Measurements from ENCODE around the gene MYO1E. TPM values are rescaled to one million over a fixed set of nuclear protein-coding genes. Genes with fewer than 3 reads are reported as not detected.

MYO1E gene
- total RNA-seq, 2 experiments from 2014 or later, result 73.9 to 79.1 TPM

- POLR2A ChIA-PET, result interaction anchor here (0.6 to 0.7 kb wide), 2 partner anchors 38 to 166 kb away, joined by 3 to 5 read pairs; no protein-coding TSS in a partner anchor
- peak; percentile 50 for ATAC-seq (ENCODE audit: low read depth)
- Mint-ChIP-seq H3K9me3 (peaks cover 8% of the 10 kb centered on the region), H3K36me3 (peaks cover 19% of the 10 kb centered on the region), H3K27me3 (peaks cover 6% of the 10 kb centered on the region), H3K27ac (no peak overlapping the region), H3K4me3 (peak overlapping the region; percentile 45), H3K4me1 (peaks cover 29% of the 10 kb centered on the region)
- no peak for DNase-seq
Measured at GRCh38 chr15:59315914-59316451, 56.7 kb downstream of the MYO1E start.

GRCh38 chr15:59313641-59314332, 58.9 kb downstream of the MYO1E start:
- peaks cover 7% of the 10 kb centered on the region for H3K9me3 Mint-ChIP-seq
- DNase-seq (no peak), ATAC-seq (ENCODE audit: low read depth) (no peak)
- H3K27ac Mint-ChIP-seq, result no peak overlapping the region
- H3K4me3 Mint-ChIP-seq, result no peak overlapping the region
- H3K36me3 Mint-ChIP-seq, result peaks cover 10% of the 10 kb centered on the region
- peaks cover 6% of the 10 kb centered on the region for H3K27me3 Mint-ChIP-seq
- POLR2A ChIA-PET, result no interaction called here
- peaks cover 28% of the 10 kb centered on the region for H3K4me1 Mint-ChIP-seq

- H3K36me3 Mint-ChIP-seq, result peaks cover 5% of the 10 kb centered on the region
- H3K9me3 Mint-ChIP-seq, result peaks cover 3% of the 10 kb centered on the region
- H3K4me3 Mint-ChIP-seq, result no peak overlapping the region
- peaks cover 3% of the 10 kb centered on the region for H3K27me3 Mint-ChIP-seq
- no peak overlapping the region for H3K27ac Mint-ChIP-seq
- ATAC-seq (ENCODE audit: low read depth), result no peak
- DNase-seq, result no peak
- peaks cover 24% of the 10 kb centered on the region for H3K4me1 Mint-ChIP-seq
- POLR2A ChIA-PET, result no interaction called here
Measured at GRCh38 chr15:59312205-59312604, 60.5 kb downstream of the MYO1E start.

GRCh38 chr15:59311195-59311594, 61.5 kb downstream of the MYO1E start:
- no peak overlapping the region for H3K27ac Mint-ChIP-seq
- ATAC-seq (ENCODE audit: low read depth) (no peak), DNase-seq (no peak)
- POLR2A ChIA-PET, result no interaction called here
- H3K4me3 Mint-ChIP-seq, result no peak overlapping the region
- peaks cover 2% of the 10 kb centered on the region for H3K36me3 Mint-ChIP-seq
- no peaks in the 10 kb centered on the region for H3K9me3 Mint-ChIP-seq
- no peaks in the 10 kb centered on the region for H3K27me3 Mint-ChIP-seq
- H3K4me1 Mint-ChIP-seq, result peaks cover 17% of the 10 kb centered on the region

- H3K4me3 Mint-ChIP-seq, result no peak overlapping the region
- no peak for ATAC-seq (ENCODE audit: low read depth)
- no peaks in the 10 kb centered on the region for H3K27me3 Mint-ChIP-seq
- no peak overlapping the region for H3K27ac Mint-ChIP-seq
- peaks cover 13% of the 10 kb centered on the region for H3K4me1 Mint-ChIP-seq
- peaks cover 2% of the 10 kb centered on the region for H3K36me3 Mint-ChIP-seq
- POLR2A ChIA-PET, result no interaction called here
- DNase-seq, result no peak
- H3K9me3 Mint-ChIP-seq, result no peaks in the 10 kb centered on the region
Measured at GRCh38 chr15:59309405-59309804, 63.3 kb downstream of the MYO1E start.

GRCh38 chr15:59307165-59307537, 65.5 kb downstream of the MYO1E start:
- Mint-ChIP-seq H3K4me3 (no peak overlapping the region), H3K4me1 (peaks cover 15% of the 10 kb centered on the region), H3K36me3 (peaks cover 4% of the 10 kb centered on the region), H3K27ac (no peak overlapping the region), H3K27me3 (no peaks in the 10 kb centered on the region), H3K9me3 (no peaks in the 10 kb centered on the region)
- POLR2A ChIA-PET, result no interaction called here
- DNase-seq (no peak), ATAC-seq (ENCODE audit: low read depth) (no peak)

GRCh38 chr15:59306520-59307164, 66.0 kb downstream of the MYO1E start:
- H3K27me3 Mint-ChIP-seq, result no peaks in the 10 kb centered on the region
- ATAC-seq (ENCODE audit: low read depth) (no peak), DNase-seq (no peak)
- no peak overlapping the region for H3K27ac Mint-ChIP-seq
- peaks cover 4% of the 10 kb centered on the region for H3K36me3 Mint-ChIP-seq
- H3K9me3 Mint-ChIP-seq, result no peaks in the 10 kb centered on the region
- no peak overlapping the region for H3K4me3 Mint-ChIP-seq
- POLR2A ChIA-PET, result no interaction called here
- H3K4me1 Mint-ChIP-seq, result peaks cover 15% of the 10 kb centered on the region

GRCh38 chr15:59304807-59305206, 67.9 kb downstream of the MYO1E start:
- no peak for DNase-seq
- peaks cover 6% of the 10 kb centered on the region for H3K36me3 Mint-ChIP-seq
- POLR2A ChIA-PET, result no interaction called here
- no peaks in the 10 kb centered on the region for H3K9me3 Mint-ChIP-seq
- H3K27ac Mint-ChIP-seq, result no peak overlapping the region
- H3K27me3 Mint-ChIP-seq, result no peaks in the 10 kb centered on the region
- peaks cover 26% of the 10 kb centered on the region for H3K4me1 Mint-ChIP-seq
- H3K4me3 Mint-ChIP-seq, result no peak overlapping the region
- no peak for ATAC-seq (ENCODE audit: low read depth)

GRCh38 chr15:59304034-59304795, 68.5 kb downstream of the MYO1E start:
- ATAC-seq (ENCODE audit: low read depth), result no peak
- H3K36me3 Mint-ChIP-seq, result peaks cover 6% of the 10 kb centered on the region
- POLR2A ChIA-PET, result no interaction called here

GRCh38 chr15:59303633-59304032, 69.0 kb downstream of the MYO1E start:
- Mint-ChIP-seq H3K27ac (no peak overlapping the region), H3K27me3 (no peaks in the 10 kb centered on the region), H3K4me3 (no peak overlapping the region), H3K4me1 (peaks cover 36% of the 10 kb centered on the region), H3K9me3 (no peaks in the 10 kb centered on the region), H3K36me3 (peaks cover 6% of the 10 kb centered on the region)
- DNase-seq, result no peak
- POLR2A ChIA-PET, result interaction anchor here (0.6 kb wide), 1 partner anchor 34 kb away, joined by 3 read pairs; no protein-coding TSS in a partner anchor
- no peak for ATAC-seq (ENCODE audit: low read depth)

More at GRCh38 chr15:59304034-59304795, 68.5 kb downstream of the MYO1E start:
- H3K27me3 Mint-ChIP-seq, result no peaks in the 10 kb centered on the region
- peaks cover 32% of the 10 kb centered on the region for H3K4me1 Mint-ChIP-seq
- H3K4me3 Mint-ChIP-seq, result no peak overlapping the region
- H3K27ac Mint-ChIP-seq, result no peak overlapping the region
- no peaks in the 10 kb centered on the region for H3K9me3 Mint-ChIP-seq
- DNase-seq, result no peak

- no peaks in the 10 kb centered on the region for H3K9me3 Mint-ChIP-seq
- ATAC-seq (ENCODE audit: low read depth), result no peak
Measured at GRCh38 chr15:59303136-59303535, 69.5 kb downstream of the MYO1E start.

GRCh38 chr15:59301527-59301926, 71.1 kb downstream of the MYO1E start:
- peak overlapping the region; percentile 34 for H3K4me3 Mint-ChIP-seq
- H3K27ac Mint-ChIP-seq, result peak overlapping the region; percentile 55
- POLR2A ChIA-PET, result no interaction called here

More at GRCh38 chr15:59303136-59303535, 69.5 kb downstream of the MYO1E start:
- no peak overlapping the region for H3K4me3 Mint-ChIP-seq
- H3K4me1 Mint-ChIP-seq, result peaks cover 41% of the 10 kb centered on the region
- H3K27ac Mint-ChIP-seq, result no peak overlapping the region
- peaks cover 6% of the 10 kb centered on the region for H3K36me3 Mint-ChIP-seq
- no peaks in the 10 kb centered on the region for H3K27me3 Mint-ChIP-seq
- POLR2A ChIA-PET, result interaction anchor here (0.6 kb wide), 1 partner anchor 34 kb away, joined by 3 read pairs; no protein-coding TSS in a partner anchor
- no peak for DNase-seq

GRCh38 chr15:59300618-59301139, 72.0 kb downstream of the MYO1E start:
- Mint-ChIP-seq H3K4me3 (peak overlapping the region; percentile 83), H3K9me3 (no peaks in the 10 kb centered on the region), H3K36me3 (peaks cover 10% of the 10 kb centered on the region), H3K4me1 (peaks cover 51% of the 10 kb centered on the region), H3K27me3 (no peaks in the 10 kb centered on the region), H3K27ac (peak overlapping the region; percentile 91)
- ATAC-seq (ENCODE audit: low read depth) (peak; percentile 9), DNase-seq (no peak)
- POLR2A ChIA-PET, result interaction anchor here (0.7 to 1.2 kb wide), 5 partner anchors 28 to 194 kb away, joined by 3 to 6 read pairs (median 4); no protein-coding TSS in a partner anchor

More at GRCh38 chr15:59301527-59301926, 71.1 kb downstream of the MYO1E start:
- Mint-ChIP-seq H3K27me3 (no peaks in the 10 kb centered on the region), H3K4me1 (peaks cover 47% of the 10 kb centered on the region), H3K36me3 (peaks cover 6% of the 10 kb centered on the region), H3K9me3 (no peaks in the 10 kb centered on the region)
- DNase-seq (no peak), ATAC-seq (ENCODE audit: low read depth) (no peak)

All from activated naive CD8-positive, alpha-beta T cell treated with anti-CD3 and anti-CD28 coated beads, Interleukin-2, amount 10 ng/mL, durations not matched to agents 7 days and 5 days (primary cell).